Measurements from ENCODE around the gene RAVER2.
"Not testable (repeated sequence)": the region's sequence is repeated elsewhere in the genome, so short reads cannot be mapped to it uniquely, and the experiment has no call there.

RAVER2 gene, protein sequence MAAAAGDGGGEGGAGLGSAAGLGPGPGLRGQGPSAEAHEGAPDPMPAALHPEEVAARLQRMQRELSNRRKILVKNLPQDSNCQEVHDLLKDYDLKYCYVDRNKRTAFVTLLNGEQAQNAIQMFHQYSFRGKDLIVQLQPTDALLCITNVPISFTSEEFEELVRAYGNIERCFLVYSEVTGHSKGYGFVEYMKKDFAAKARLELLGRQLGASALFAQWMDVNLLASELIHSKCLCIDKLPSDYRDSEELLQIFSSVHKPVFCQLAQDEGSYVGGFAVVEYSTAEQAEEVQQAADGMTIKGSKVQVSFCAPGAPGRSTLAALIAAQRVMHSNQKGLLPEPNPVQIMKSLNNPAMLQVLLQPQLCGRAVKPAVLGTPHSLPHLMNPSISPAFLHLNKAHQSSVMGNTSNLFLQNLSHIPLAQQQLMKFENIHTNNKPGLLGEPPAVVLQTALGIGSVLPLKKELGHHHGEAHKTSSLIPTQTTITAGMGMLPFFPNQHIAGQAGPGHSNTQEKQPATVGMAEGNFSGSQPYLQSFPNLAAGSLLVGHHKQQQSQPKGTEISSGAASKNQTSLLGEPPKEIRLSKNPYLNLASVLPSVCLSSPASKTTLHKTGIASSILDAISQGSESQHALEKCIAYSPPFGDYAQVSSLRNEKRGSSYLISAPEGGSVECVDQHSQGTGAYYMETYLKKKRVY

GRCh38 chr1:64744492-64745180, at the start of gene RAVER2:
TSS of gene RAVER2 (plus strand) at chr1:64745075. CDS start at chr1:64745173, 98 bp downstream.
- DNase-seq, result peak; percentile 71

GRCh38 chr1:64696879-64697278, 48.0 kb upstream of the RAVER2 start:
- no peak for DNase-seq

- DNase-seq, result no peak
Observed at GRCh38 chr1:64699327-64699726, 45.5 kb upstream of the RAVER2 start.

DNA sequence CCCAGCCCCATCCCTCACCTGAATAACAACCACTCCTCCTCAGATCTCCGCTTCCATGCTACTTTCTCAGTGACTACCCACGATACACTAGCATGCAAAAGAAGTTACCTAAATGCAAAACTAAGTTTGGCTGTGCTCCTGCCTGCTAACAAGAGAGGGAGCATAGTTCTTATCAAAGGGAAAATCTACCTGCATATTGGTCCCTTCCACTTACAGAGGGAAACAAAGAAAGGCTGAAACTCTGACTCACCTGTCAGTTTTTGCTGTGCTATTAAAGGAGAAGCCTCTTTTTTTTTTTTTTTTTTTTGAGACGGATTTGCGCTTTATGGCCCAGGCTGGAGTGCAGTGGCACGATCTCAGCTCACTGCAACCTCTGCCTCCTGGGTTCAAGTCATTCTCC, 43.8 kb upstream of the RAVER2 start:
- no peak for DNase-seq

DNA sequence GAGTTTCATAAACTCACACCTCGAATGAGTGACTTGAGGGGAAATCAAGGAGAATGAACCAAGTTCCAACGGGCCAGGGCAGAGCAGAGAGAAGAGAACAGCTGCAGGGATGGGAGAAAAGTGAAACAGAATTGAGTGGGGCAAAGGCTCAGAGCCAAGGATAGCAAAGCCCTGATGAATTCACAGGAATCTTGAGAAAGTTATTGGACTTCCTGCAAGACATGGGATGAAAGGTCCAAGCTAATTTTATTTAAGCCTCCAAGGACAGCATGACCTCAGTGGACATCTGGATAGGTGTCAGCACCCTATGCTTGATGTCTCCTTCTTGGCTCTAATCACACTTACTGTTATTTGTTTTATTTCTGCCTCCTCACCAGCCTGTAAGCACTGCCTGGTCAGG, 43.0 kb upstream of the RAVER2 start:
- DNase-seq, result no peak

DNA sequence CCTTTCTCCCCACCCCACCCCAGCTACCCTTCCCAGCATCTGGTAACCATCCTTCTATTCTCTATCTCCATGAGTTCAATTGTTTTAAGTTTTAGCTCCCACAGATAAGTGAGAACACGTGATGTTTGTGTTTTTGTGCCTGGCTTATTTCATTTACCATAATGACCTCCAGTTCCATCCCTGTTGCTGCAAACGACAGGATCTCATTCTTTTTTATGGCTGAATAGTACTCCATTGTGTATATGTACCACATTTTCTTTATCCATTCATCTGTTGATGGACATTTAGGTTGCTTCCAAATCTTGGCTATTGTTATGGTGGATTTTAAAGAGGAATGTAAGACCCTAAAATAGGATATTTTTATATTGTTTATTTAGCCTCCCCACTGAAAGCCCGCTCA, 42.2 kb upstream of the RAVER2 start:
- not testable (repeated sequence) for DNase-seq

DNA sequence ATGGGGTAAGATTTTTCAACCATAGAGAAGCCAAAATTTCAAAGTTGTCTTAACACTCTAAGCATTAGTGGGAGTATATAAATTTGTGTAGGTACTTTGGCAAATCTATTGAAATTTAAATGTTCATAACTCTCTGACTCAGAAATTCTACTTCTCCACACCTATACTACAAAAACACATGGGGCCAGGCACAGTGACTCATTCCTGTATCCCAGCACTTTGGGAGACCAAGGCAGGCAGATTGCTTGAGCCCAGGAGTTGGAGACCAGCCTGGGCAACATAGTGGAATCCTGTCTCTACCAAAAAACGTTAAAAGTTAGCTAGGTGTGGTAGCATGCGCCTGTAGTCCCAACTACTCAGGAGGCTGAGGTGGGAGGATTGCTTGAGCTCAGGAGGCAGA, 41.3 kb upstream of the RAVER2 start:
- DNase-seq, result no peak

GRCh38 chr1:64705591-64705990, 39.3 kb upstream of the RAVER2 start:
- no peak for DNase-seq

DNA sequence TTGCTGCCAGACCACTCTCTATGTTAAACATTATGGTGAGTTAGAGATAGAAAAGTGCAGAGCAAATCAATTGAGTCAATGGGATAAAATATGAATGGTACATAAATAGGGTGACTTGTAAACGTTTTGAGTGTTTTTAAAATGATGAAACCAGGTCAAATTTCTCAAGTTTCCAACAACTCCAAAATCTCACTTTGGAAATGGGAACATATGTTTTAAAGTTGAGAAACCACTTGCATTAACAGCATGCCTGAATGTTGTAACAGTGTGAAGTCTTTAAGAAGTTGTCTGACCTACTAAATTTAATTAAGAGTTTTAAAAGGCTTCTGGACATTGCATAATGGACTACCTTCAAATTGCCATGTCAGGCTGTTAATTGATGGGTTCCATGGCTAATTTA, 33.6 kb upstream of the RAVER2 start:
- DNase-seq, result no peak

- DNase-seq, result no peak
Observed at GRCh38 chr1:64712049-64712448, 32.8 kb upstream of the RAVER2 start.

DNA sequence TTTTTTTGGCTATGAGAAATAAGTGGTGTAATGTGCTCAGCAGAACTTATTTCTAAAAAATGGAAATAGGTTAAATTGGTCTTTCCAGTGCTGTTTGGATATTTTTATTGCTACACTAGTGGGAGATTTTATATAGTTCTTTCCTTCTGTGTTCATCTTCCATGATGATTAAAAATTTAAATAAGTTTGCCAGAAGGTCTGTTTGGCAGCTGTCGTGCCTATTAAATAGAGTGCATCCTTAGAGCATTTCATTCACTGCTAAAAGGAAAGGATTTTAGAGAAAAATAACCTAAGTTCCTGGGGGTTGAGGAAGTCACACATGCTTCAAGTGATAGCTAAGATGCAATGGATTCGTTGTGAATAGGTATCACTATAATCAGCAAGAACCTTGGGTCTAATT, 29.7 kb upstream of the RAVER2 start:
- no peak for DNase-seq

DNA sequence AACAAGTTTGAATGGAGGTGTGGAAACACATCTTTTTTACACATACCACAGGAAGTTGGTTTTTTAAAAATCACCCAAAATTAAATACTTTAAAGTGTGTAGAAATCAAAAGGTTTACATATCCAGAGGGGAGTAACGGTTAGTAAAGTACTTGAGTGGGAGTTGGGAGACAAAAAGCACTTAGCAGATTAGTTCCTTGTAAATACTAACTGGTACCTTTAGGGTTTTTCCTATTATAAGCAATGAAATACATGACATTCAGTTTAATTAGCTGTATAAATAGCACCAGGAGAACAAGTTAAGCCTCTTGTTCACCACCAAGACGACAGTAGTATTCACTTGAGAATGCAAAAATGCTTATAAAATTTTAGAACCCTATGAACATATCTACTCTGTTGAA, 23.7 kb upstream of the RAVER2 start:
- no peak for DNase-seq

DNA sequence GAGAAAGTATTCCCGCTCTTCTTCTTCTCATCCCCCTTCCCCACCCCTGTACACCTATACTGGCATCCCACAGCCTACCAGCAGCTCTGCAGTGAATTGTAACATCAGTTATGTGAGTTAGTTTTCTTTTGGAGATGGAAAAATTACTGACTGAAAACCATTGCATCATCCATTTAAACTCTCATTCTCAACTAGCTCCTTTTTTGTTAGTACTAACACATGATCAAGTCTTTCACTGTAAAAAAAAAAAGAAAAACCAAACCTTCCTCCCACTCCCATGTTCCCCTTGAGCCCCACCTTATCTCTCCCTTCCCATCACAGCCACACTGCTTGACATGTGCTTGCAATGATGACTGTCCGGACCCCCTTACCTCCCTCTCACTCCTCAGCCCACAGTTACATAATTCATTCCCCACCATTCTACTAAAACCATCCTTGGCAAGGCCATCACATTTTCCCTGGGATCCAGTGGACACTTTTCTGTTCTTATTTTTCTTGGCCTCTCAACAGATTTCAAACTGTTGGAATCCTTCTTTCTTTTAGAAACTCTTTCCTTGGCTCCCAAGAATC, 23.2 kb upstream of the RAVER2 start:
- no peak for DNase-seq

GRCh38 chr1:64727861-64728260, 17.0 kb upstream of the RAVER2 start:
- no peak for DNase-seq

DNA sequence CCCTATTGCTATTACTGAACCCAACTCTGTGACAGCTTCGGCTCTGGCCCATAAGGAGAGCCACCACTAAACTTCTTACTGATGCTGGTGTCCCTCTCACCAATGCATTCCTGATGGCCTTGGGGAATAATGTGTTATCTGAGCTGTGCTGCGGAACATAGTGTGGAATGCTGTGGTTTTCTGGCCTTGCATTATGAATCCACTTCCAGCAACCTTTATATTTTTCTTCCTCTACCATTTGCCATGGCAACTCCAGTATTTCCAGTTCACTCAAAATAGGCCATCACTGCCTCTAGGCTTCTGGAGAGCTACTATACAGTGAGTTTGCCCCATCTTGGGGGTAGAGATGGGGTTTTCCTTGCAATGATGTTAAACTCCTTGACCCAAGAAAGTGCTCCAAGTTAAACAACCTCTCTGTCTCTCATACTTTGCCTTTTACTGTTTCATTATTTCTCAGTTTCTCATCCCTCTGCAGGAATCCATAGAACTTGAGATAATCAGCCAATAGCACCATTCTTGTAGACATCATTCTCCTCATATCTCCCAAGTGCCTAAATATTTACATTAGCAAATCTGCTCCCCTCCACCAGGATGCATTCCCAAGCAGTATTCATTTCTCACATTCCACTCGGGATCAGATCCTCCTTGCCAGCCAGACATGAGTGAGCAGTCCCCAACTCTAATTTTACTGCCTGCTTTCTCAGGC, 11.1 kb upstream of the RAVER2 start:
- DNase-seq, result no peak

DNA sequence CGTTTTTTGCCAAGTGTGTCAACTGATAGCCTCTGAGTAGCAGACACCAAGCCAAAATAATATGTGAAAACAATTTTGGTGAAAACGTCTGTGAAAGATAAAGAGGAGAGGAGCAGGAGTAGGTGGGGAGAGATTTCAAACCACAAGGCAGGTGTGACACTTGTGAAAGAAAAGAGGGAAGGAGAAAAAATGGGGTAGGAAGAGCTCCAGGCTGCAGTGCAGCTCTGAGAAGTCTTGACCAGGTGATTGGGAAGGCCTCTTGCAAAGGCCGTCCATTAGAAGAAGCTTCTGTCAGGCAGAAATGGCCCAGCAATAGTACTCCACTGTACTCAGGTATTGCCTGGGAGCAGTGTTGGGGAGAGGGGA, 10.6 kb upstream of the RAVER2 start:
- DNase-seq, result no peak

DNA sequence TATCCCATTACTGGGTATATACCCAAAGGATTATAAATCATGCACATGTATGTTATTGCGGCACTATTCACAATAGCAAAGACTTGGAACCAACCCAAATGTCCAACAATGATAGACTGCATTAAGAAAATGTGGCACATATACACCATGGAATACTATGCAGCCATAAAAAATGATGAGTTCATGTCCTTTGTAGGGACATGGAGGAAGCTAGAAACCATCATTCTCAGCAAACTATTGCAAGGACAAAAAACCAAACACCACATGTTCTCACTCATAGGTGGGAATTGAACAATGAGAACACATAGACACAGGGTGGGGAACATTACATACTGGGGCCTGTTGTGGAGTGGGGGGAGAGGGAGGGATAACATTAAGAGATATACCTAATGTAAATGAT, 4.2 kb upstream of the RAVER2 start:
- not testable (repeated sequence) for DNase-seq

- no peak for DNase-seq
Observed at GRCh38 chr1:64743954-64744491, 852 bp upstream of the RAVER2 start.

DNA sequence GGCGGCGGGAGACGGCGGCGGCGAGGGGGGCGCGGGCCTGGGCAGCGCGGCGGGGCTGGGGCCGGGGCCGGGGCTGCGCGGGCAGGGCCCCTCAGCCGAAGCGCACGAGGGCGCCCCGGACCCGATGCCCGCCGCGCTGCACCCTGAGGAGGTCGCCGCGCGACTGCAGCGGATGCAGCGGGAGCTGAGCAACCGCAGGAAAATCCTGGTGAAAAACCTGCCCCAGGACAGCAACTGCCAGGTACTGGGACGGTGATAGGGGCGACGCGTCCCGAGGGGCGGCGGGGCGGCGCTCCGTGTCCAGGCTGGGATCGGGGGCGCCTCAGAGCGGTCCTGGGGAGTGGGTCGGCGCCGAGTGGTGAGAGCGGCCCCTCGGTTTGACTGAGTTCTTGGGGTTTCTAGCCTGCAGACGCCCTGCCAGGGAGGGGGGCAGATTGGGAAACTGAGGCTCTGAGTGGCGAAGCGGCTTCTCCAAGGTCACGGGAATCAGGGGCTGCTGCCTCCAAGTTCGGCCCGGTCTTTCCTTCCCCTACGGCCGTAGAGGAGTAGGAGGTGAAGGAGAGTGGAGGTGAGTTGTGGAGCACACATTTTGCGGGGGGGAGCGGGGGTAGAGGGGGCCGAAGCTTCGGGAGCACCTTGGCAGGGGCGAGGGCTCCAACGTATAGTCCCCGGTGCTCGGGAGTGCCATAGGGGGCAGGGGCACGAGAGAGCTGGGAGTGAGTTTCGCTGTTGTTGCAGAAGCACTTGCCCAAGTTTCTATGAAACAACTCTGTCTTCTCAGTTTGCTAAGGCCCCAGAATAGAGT, 508 bp downstream of the RAVER2 start:
- DNase-seq, result peak; percentile 21

DNA sequence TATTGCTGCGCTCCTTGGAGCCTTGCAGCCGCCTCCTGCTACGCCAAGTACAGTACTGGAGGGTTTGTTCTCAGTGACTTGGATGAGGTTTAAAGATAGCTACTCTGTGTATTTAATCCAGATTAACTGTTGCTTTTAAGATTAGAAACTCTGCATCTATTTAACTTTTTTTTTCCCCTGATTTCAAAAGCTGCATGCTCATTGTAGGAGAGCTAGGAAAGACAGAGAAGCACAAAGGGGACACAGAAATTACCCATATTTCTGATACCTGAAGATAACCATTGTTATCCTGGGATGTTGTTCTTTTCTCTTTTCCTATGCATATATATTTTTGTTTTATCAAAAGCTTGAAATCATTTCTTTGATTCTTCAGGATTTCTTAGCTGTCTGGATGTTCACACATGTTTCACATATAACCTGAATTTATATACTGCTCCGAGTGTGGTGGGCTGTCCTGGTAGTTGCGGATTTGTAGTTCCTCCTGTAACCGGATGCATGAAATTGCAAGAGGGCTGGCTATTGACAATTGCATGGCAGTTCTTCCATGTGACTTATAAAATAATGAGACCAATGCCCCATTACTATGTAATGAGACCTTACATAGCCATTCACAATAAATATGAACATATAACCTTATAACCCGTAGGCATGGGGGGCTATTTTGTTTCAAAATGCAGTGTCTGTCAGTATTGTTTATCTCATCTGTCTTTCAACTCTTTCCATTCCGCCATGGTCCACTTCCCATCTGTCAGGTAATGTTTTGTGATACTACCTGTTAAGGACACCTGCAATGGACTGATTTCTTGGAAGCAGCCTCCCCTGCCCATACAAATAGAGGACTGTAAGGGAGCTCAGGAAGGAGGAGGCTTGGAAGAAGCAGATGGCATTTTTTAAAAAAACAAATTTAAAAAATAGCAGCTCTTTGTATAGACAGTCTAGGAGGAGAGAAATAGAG, 1.4 kb downstream of the RAVER2 start:
- peak; percentile 7 for DNase-seq

- DNase-seq, result no peak
Observed at GRCh38 chr1:64748222-64748621, 3.3 kb downstream of the RAVER2 start.

Measured in NCI-H446 treated with DMSO at 0.1 percent for 48 hours (cell line).